Measurements from ENCODE around the gene SMG7. TPM values are rescaled to one million over a fixed set of nuclear protein-coding genes. Genes with fewer than 3 reads are reported as not detected.

Gene SMG7
- total RNA-seq, 1 experiment from 2014 or later: 107 TPM

- ChIA-PET CTCF (interaction anchor here (1.1 kb wide), 1 partner anchor 176 kb away, joined by 6 read pairs; no protein-coding TSS in a partner anchor), POLR2A (interaction anchor here (0.7 to 2.1 kb wide), 2 partner anchors 10 to 12 kb away, joined by 4 to 6 read pairs; no protein-coding TSS in a partner anchor)
- Mint-ChIP-seq H3K27me3 (ENCODE audit: insufficient read depth, unreplicated experiment) (no peaks in the 10 kb centered on the region), H3K27ac (ENCODE audit: low read depth, unreplicated experiment) (no peak overlapping the region), H3K9me3 (ENCODE audit: unreplicated experiment) (no peaks in the 10 kb centered on the region), H3K4me3 (ENCODE audit: unreplicated experiment) (no peak overlapping the region), H3K36me3 (ENCODE audit: insufficient read depth, unreplicated experiment) (peaks cover 5% of the 10 kb centered on the region), H3K4me1 (ENCODE audit: insufficient read depth, unreplicated experiment) (peaks cover 22% of the 10 kb centered on the region)
- intact Hi-C loops (cut with micrococcal nuclease): no loop called here
- no peak for DNase-seq (ENCODE audit: unreplicated experiment)
- no TSS peak for BruUV-seq (replicated peaks)
- TF ChIP-seq CTCF (IDR thresholded peaks at IDR 0.05; ENCODE audit: unreplicated experiment): no peak
These were observed 14.8 kb upstream of the SMG7 start for GRCh38 chr1:183457449-183457848.

- Mint-ChIP-seq H3K27me3 (ENCODE audit: insufficient read depth, unreplicated experiment) (no peaks in the 10 kb centered on the region), H3K9me3 (ENCODE audit: unreplicated experiment) (no peaks in the 10 kb centered on the region), H3K27ac (ENCODE audit: low read depth, unreplicated experiment) (no peak overlapping the region), H3K36me3 (ENCODE audit: insufficient read depth, unreplicated experiment) (peaks cover 5% of the 10 kb centered on the region), H3K4me1 (ENCODE audit: insufficient read depth, unreplicated experiment) (peaks cover 23% of the 10 kb centered on the region), H3K4me3 (ENCODE audit: unreplicated experiment) (no peak overlapping the region)
- no peak for DNase-seq (ENCODE audit: unreplicated experiment)
- intact Hi-C loops (cut with micrococcal nuclease): no loop called here
- POLR2A ChIA-PET: no interaction called here
- BruUV-seq (replicated peaks): no TSS peak
- CTCF ChIA-PET: interaction anchor here (0.6 to 0.9 kb wide), 3 partner anchors 9 to 95 kb away, joined by 3 to 4 read pairs (median 3); no protein-coding TSS in a partner anchor
- no peak for TF ChIP-seq CTCF (IDR thresholded peaks at IDR 0.05; ENCODE audit: unreplicated experiment)
These were observed 11.7 kb upstream of the SMG7 start for GRCh38 chr1:183460596-183460995.

- H3K27ac Mint-ChIP-seq (ENCODE audit: low read depth, unreplicated experiment): no peak overlapping the region
- no peaks in the 10 kb centered on the region for H3K27me3 Mint-ChIP-seq (ENCODE audit: insufficient read depth, unreplicated experiment)
- no peak for TF ChIP-seq CTCF (IDR thresholded peaks at IDR 0.05; ENCODE audit: unreplicated experiment)
- H3K4me3 Mint-ChIP-seq (ENCODE audit: unreplicated experiment): no peak overlapping the region
- H3K9me3 Mint-ChIP-seq (ENCODE audit: unreplicated experiment): no peaks in the 10 kb centered on the region
- intact Hi-C loops (cut with micrococcal nuclease): no loop called here
- CTCF ChIA-PET: interaction anchor here (0.6 kb wide), 1 partner anchor 18 kb away, joined by 4 read pairs; no protein-coding TSS in a partner anchor
- H3K4me1 Mint-ChIP-seq (ENCODE audit: insufficient read depth, unreplicated experiment): peaks cover 23% of the 10 kb centered on the region
- POLR2A ChIA-PET: interaction anchor here (1.9 kb wide), 2 partner anchors 9 to 12 kb away, joined by 6 to 12 read pairs; no protein-coding TSS in a partner anchor
- no peaks in the 10 kb centered on the region for H3K36me3 Mint-ChIP-seq (ENCODE audit: insufficient read depth, unreplicated experiment)
- BruUV-seq (replicated peaks): no TSS peak
- DNase-seq (ENCODE audit: unreplicated experiment): peak; percentile 76
These were observed 10.9 kb upstream of the SMG7 start for GRCh38 chr1:183461350-183461749.

- CTCF ChIA-PET: interaction anchor here (0.6 to 0.8 kb wide), 3 partner anchors 148 to 569 kb away, joined by 3 to 6 read pairs (median 4); no protein-coding TSS in a partner anchor
- intact Hi-C loops (cut with micrococcal nuclease): no loop called here
- POLR2A ChIA-PET: interaction anchor here (0.7 to 1.7 kb wide), 2 partner anchors 10 to 114 kb away, joined by 3 to 4 read pairs; no protein-coding TSS in a partner anchor
- Mint-ChIP-seq H3K27ac (ENCODE audit: low read depth, unreplicated experiment) (peak overlapping the region; percentile 37), H3K4me3 (ENCODE audit: unreplicated experiment) (no peak overlapping the region), H3K27me3 (ENCODE audit: insufficient read depth, unreplicated experiment) (no peaks in the 10 kb centered on the region), H3K4me1 (ENCODE audit: insufficient read depth, unreplicated experiment) (peaks cover 36% of the 10 kb centered on the region), H3K9me3 (ENCODE audit: unreplicated experiment) (no peaks in the 10 kb centered on the region), H3K36me3 (ENCODE audit: insufficient read depth, unreplicated experiment) (no peaks in the 10 kb centered on the region)
- DNase-seq (ENCODE audit: unreplicated experiment): no peak
- no peak for TF ChIP-seq CTCF (IDR thresholded peaks at IDR 0.05; ENCODE audit: unreplicated experiment)
- no TSS peak for BruUV-seq (replicated peaks)
These were observed 8.7 kb upstream of the SMG7 start for GRCh38 chr1:183463566-183463965.
